Head of caudate nucleus (tissue), 42 donors: ENCODE measurements around the gene TPK1.

Source experiments
- DNase-seq, 42 donors: peaks; one replicate each; pipeline versions ENCODE4 v3.0.0 to v3.0.0-alpha.2; 2020 to 2021; ENCODE audit warnings: mixed read lengths in 7 of 42
- intact Hi-C: fragments of 100-400 bp; cut with DNase I; formaldehyde crosslinking; loops from one replicate; pipeline ENCODE4 v1.15.0; 2022

The TPK1 gene

DNA sequence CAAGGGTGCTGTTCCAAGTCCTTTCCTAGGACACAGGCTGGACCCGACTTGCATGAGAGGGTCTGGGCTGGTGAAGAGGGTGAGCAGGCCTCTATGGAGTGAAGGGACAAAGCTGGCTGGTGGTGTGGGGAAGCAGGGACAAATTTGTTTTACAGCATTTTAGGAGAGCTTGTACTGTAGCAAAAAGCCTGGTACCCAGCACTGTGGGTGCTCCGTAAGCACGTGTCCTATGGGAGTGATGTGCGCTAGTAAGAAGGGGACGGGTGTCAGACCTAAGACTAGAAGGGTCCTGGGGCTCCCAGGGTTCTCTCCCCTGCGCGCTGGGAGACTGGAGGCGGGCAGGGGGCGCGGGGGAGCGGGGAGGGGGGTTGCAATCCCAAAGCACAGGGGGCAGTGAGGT is 432.8 kb downstream of the TPK1 start:
- intact Hi-C loops = no loop called here
- DNase-seq = no peak
